Mesenchymal stem cell (in vitro differentiated cells and primary cell): Measurements from ENCODE around the gene MRLN.
"Not testable (repeated sequence)": the region's sequence is repeated elsewhere in the genome, so short reads cannot be mapped to it uniquely, and the experiment has no call there.

Experiments
- DNase-seq: peaks from one replicate; pipeline ENCODE4 v3.0.0-alpha.2; 2013
- H2AFZ ChIP-seq: one replicate; pipeline ENCODE4 v1.6.1; 2013; ENCODE audit warnings: low read depth, mild to moderate bottlenecking, control low read depth, inconsistent platforms, low read length, moderate library complexity
- H2AK5ac ChIP-seq: 2 replicates; pipeline ENCODE4 v1.6.1; 2013; ENCODE audit warnings: low read length, moderate library complexity, mild to moderate bottlenecking, inconsistent platforms; ENCODE audit not compliant: severe bottlenecking
- H2BK120ac ChIP-seq: one replicate; pipeline ENCODE4 v1.6.1; 2013; ENCODE audit warnings: low read depth, mild to moderate bottlenecking, inconsistent platforms, low read length, moderate library complexity
- H2BK12ac ChIP-seq, 2 experiments: one replicate each; pipeline ENCODE4 v1.6.1; 2013; ENCODE audit warnings: inconsistent platforms in 2 of 2, low read length in 2 of 2, mild to moderate bottlenecking in 2 of 2, moderate library complexity in 2 of 2, control low read depth in 1 of 2
- H2BK15ac ChIP-seq: one replicate; pipeline ENCODE4 v1.6.1; 2013; ENCODE audit warnings: mild to moderate bottlenecking, low read depth, inconsistent platforms; ENCODE audit not compliant: poor library complexity, severe bottlenecking
- H2BK5ac ChIP-seq: 2 replicates; pipeline ENCODE4 v1.6.1; 2013; ENCODE audit warnings: low read depth, mild to moderate bottlenecking, low read length, control low read depth, inconsistent platforms; ENCODE audit not compliant: poor library complexity, severe bottlenecking
- H3K14ac ChIP-seq, 2 experiments: one replicate each; pipeline ENCODE4 v1.6.1; 2013; ENCODE audit warnings: inconsistent platforms in 2 of 2, low read length in 2 of 2, control low read depth in 1 of 2, mild to moderate bottlenecking in 1 of 2, moderate library complexity in 1 of 2
- H3K18ac ChIP-seq, 2 experiments: one replicate each; pipeline ENCODE4 v1.6.1; 2013; ENCODE audit warnings: inconsistent platforms in 2 of 2, low read length in 2 of 2, control low read depth in 1 of 2, low read depth in 1 of 2, mild to moderate bottlenecking in 1 of 2
- H3K23ac ChIP-seq, 2 experiments: one replicate each; pipeline ENCODE4 v1.6.1; 2013; ENCODE audit warnings: inconsistent platforms in 2 of 2, low read length in 2 of 2, mild to moderate bottlenecking in 2 of 2, moderate library complexity in 2 of 2, control low read depth in 1 of 2
- H3K27ac ChIP-seq: 2 replicates; pipeline ENCODE4 v1.5.1; 2013; ENCODE audit warnings: mild to moderate bottlenecking, moderate library complexity, low read length, control low read depth, inconsistent platforms; ENCODE audit not compliant: poor library complexity, severe bottlenecking
- H3K27me3 ChIP-seq, 2 experiments: 2 replicates each; pipeline versions ENCODE4 v1.6.1 to v1.7.0; 2013; ENCODE audit warnings: low read length in 2 of 2, mild to moderate bottlenecking in 2 of 2, moderate library complexity in 2 of 2, control low read depth in 1 of 2, inconsistent platforms in 1 of 2; ENCODE audit not compliant: control insufficient read depth in 1 of 2, insufficient read depth in 1 of 2
- H3K36me3 ChIP-seq, 2 experiments: 2 replicates each; pipeline versions ENCODE4 v1.6.1 to v1.7.0; 2013; ENCODE audit warnings: low read length in 2 of 2, control low read depth in 1 of 2, inconsistent platforms in 1 of 2, low read depth in 1 of 2, mild to moderate bottlenecking in 1 of 2; ENCODE audit not compliant: insufficient read depth in 2 of 2, control insufficient read depth in 1 of 2
- H3K4ac ChIP-seq, 2 experiments: one replicate each; pipeline ENCODE4 v1.6.1; 2013; ENCODE audit warnings: inconsistent platforms in 2 of 2, low read length in 2 of 2, mild to moderate bottlenecking in 2 of 2, moderate library complexity in 2 of 2, control low read depth in 1 of 2, low read depth in 1 of 2
- H3K4me1 ChIP-seq: 2 replicates; pipeline ENCODE4 v1.6.1; 2013; ENCODE audit warnings: low read depth, low read length, control low read depth; ENCODE audit not compliant: control insufficient read depth, insufficient read depth
- H3K4me2 ChIP-seq: 2 replicates; pipeline ENCODE4 v1.6.1; 2013; ENCODE audit warnings: low read length, mild to moderate bottlenecking, inconsistent platforms; ENCODE audit not compliant: poor library complexity, severe bottlenecking
- H3K4me3 ChIP-seq, 2 experiments: 2 replicates each; pipeline versions ENCODE4 v1.5.1 to v1.7.0; 2013; ENCODE audit warnings: low read length in 2 of 2, mild to moderate bottlenecking in 2 of 2, control low read depth in 1 of 2, low read depth in 1 of 2; ENCODE audit not compliant: insufficient read depth in 1 of 2
- H3K79me1 ChIP-seq: replicated peaks from 2 replicates; pipeline ENCODE4 v1.6.1; 2013; ENCODE audit warnings: mild to moderate bottlenecking, control low read depth, low read length, inconsistent platforms; ENCODE audit not compliant: poor library complexity, severe bottlenecking
- H3K9ac ChIP-seq: 2 replicates; pipeline ENCODE4 v1.7.0; 2013; ENCODE audit warnings: mild to moderate bottlenecking, low read length, moderate library complexity
- H3K9me3 ChIP-seq: 2 replicates; pipeline ENCODE4 v1.7.0; 2013; ENCODE audit warnings: mild to moderate bottlenecking, low read length; ENCODE audit not compliant: control insufficient read depth
- H4K8ac ChIP-seq: one replicate; pipeline ENCODE4 v1.6.1; 2013; ENCODE audit warnings: inconsistent platforms, mild to moderate bottlenecking, low read length, moderate library complexity
- H4K91ac ChIP-seq: one replicate; pipeline ENCODE4 v1.6.1; 2013; ENCODE audit warnings: mild to moderate bottlenecking, low read length, inconsistent platforms
- WGBS: methylation state at CpG from one replicate; pipeline ENCODE4 v1.1.7; 2013; ENCODE audit warnings: mixed read lengths; 5-methylcytosine and 5-hydroxymethylcytosine counted together

Gene MRLN

GRCh38 chr10:59729167-59729566 is 24.1 kb downstream of the MRLN start:
- H2BK15ac ChIP-seq, H3K79me1 ChIP-seq, H3K4me2 ChIP-seq, H2BK120ac ChIP-seq, H2BK12ac ChIP-seq, H4K91ac ChIP-seq, H3K14ac ChIP-seq, H3K36me3 ChIP-seq, H2AFZ ChIP-seq, H3K18ac ChIP-seq, H2AK5ac ChIP-seq, H3K4ac ChIP-seq, H3K27ac ChIP-seq, H3K9ac ChIP-seq, H3K27me3 ChIP-seq, H3K4me3 ChIP-seq, DNase-seq, H3K4me1 ChIP-seq, H4K8ac ChIP-seq, H3K23ac ChIP-seq, H2BK5ac ChIP-seq, H3K9me3 ChIP-seq: not testable (repeated sequence)
- WGBS = 80% methylated on average over 4 of the region's 4 CpGs

GRCh38 chr10:59724098-59724938 is 28.9 kb downstream of the MRLN start:
- no peak overlapping the region for H2BK15ac ChIP-seq
- no peaks in the 10 kb centered on the region for H3K36me3 ChIP-seq
- no peak overlapping the region for H3K27ac ChIP-seq
- DNase-seq = no peak
- no peak overlapping the region for H2AK5ac ChIP-seq
- no peak overlapping the region for H4K8ac ChIP-seq
- H2AFZ ChIP-seq = no peak overlapping the region
- H3K23ac ChIP-seq = no peak overlapping the region
- H3K9ac ChIP-seq = no peak overlapping the region
- H3K9me3 ChIP-seq = no peaks in the 10 kb centered on the region
- no peak overlapping the region for H3K18ac ChIP-seq
- WGBS = 94% methylated on average over 1 of the region's 3 CpGs
- H2BK120ac ChIP-seq = no peak overlapping the region
- H3K4me3 ChIP-seq = no peak overlapping the region
- no peak overlapping the region for H4K91ac ChIP-seq
- H3K14ac ChIP-seq = no peak overlapping the region
- no peak overlapping the region for H2BK12ac ChIP-seq
- no peak overlapping the region for H2BK5ac ChIP-seq
- no peaks in the 10 kb centered on the region for H3K4me1 ChIP-seq
- H3K4me2 ChIP-seq = no peak overlapping the region
- H3K79me1 ChIP-seq = no peaks in the 10 kb centered on the region
- no peaks in the 10 kb centered on the region for H3K27me3 ChIP-seq
- no peak overlapping the region for H3K4ac ChIP-seq

- DNase-seq = no peak
- no peak overlapping the region for H2BK12ac ChIP-seq
- H3K36me3 ChIP-seq = no peaks in the 10 kb centered on the region
- no peaks in the 10 kb centered on the region for H3K9me3 ChIP-seq
- H4K8ac ChIP-seq = no peak overlapping the region
- H3K9ac ChIP-seq = no peak overlapping the region
- no peak overlapping the region for H3K4me3 ChIP-seq
- no peak overlapping the region for H4K91ac ChIP-seq
- H2BK120ac ChIP-seq = no peak overlapping the region
- H3K23ac ChIP-seq = no peak overlapping the region
- no peaks in the 10 kb centered on the region for H3K79me1 ChIP-seq
- H2AK5ac ChIP-seq = no peak overlapping the region
- no peak overlapping the region for H3K27ac ChIP-seq
- no peak overlapping the region for H3K4ac ChIP-seq
- no peak overlapping the region for H3K4me2 ChIP-seq
- peaks cover 3 to 21% of the 10 kb centered on the region in 2 experiments for H3K27me3 ChIP-seq
- H3K4me1 ChIP-seq = no peaks in the 10 kb centered on the region
- H2BK15ac ChIP-seq = no peak overlapping the region
- H3K18ac ChIP-seq = no peak overlapping the region
- no peak overlapping the region for H2AFZ ChIP-seq
- no peak overlapping the region for H3K14ac ChIP-seq
- H2BK5ac ChIP-seq = no peak overlapping the region
Measured at GRCh38 chr10:59720377-59720776, 32.9 kb downstream of the MRLN start.

GRCh38 chr10:59719374-59719773 is 33.9 kb downstream of the MRLN start:
- Histone ChIP-seq H4K91ac (no peak overlapping the region), H3K4me3 (no peak overlapping the region), H2BK12ac (no peak overlapping the region), H4K8ac (no peak overlapping the region), H3K23ac (no peak overlapping the region), H3K9me3 (no peaks in the 10 kb centered on the region), H3K4ac (no peak overlapping the region), H3K36me3 (no peaks in the 10 kb centered on the region), H3K27ac (no peak overlapping the region), H2BK5ac (no peak overlapping the region), H3K18ac (no peak overlapping the region), H2BK15ac (no peak overlapping the region), H3K9ac (no peak overlapping the region), H2BK120ac (no peak overlapping the region), H3K4me2 (no peak overlapping the region), H2AFZ (no peak overlapping the region), H3K27me3 (peaks cover 3 to 24% of the 10 kb centered on the region in 2 experiments), H3K79me1 (no peaks in the 10 kb centered on the region), H2AK5ac (no peak overlapping the region), H3K4me1 (no peaks in the 10 kb centered on the region), H3K14ac (no peak overlapping the region)
- DNase-seq = no peak
- no CpG with 5 or more reads among the region's 2 CpGs for WGBS
